Cardiac fibroblast (primary cell): ENCODE data around the gene TP53TG5.
A peak's percentile ranks its signal among the peaks of the same experiment; 100 is the strongest.

Source experiments
- DNase-seq, 2 donors: peaks; one replicate each; pipeline versions ENCODE4 v3.0.0 to v3.0.0-alpha.2; 2010; ENCODE audit warnings: low read depth in 2 of 2
- H3K4me3 ChIP-seq, 2 donors: replicated peaks in 1 of 2; 1 replicate in 1 of 2; 2 replicates in 1 of 2; pipeline ENCODE4 v1.5.1; 2011; ENCODE audit warnings: low read depth in 2 of 2, low read length in 2 of 2, mild to moderate bottlenecking in 2 of 2, moderate library complexity in 1 of 2
- CTCF ChIP-seq: IDR thresholded peaks from one replicate; pipeline ENCODE4 v1.5.1; 2011; ENCODE audit warnings: low read depth, mild to moderate bottlenecking, low read length, inconsistent platforms

Gene TP53TG5

GRCh38 chr20:45361793-45362192 lies 16.3 kb downstream of the TP53TG5 start:
- H3K4me3 ChIP-seq, result no peak overlapping the region
- no peak for DNase-seq
- no peak for TF ChIP-seq CTCF

- no peak overlapping the region for H3K4me3 ChIP-seq
- DNase-seq, result peak; percentile 75 to 86
- no peak for TF ChIP-seq CTCF
Measured at GRCh38 chr20:45359406-45360148, 18.5 kb downstream of the TP53TG5 start.

GRCh38 chr20:45359069-45359405 lies 19.1 kb downstream of the TP53TG5 start:
- H3K4me3 ChIP-seq, result no peak overlapping the region
- no peak for TF ChIP-seq CTCF
- peak; percentile 80 to 81 for DNase-seq

- H3K4me3 ChIP-seq, result no peak overlapping the region
- DNase-seq, result peak; percentile 88 to 92
Measured at GRCh38 chr20:45358282-45359068, 19.6 kb downstream of the TP53TG5 start.

GRCh38 chr20:45355209-45356084 lies 22.7 kb downstream of the TP53TG5 start:
- peak; percentile 67 to 77 for DNase-seq
- H3K4me3 ChIP-seq, result no peak overlapping the region
- TF ChIP-seq CTCF, result no peak

More at GRCh38 chr20:45358282-45359068, 19.6 kb downstream of the TP53TG5 start:
- TF ChIP-seq CTCF, result no peak

GRCh38 chr20:45354423-45355208 lies 23.5 kb downstream of the TP53TG5 start:
- TF ChIP-seq CTCF, result no peak
- H3K4me3 ChIP-seq, result no peak overlapping the region
- DNase-seq, result peak; percentile 36 to 56
